ENCODE data around the gene NELL2. TPM values are rescaled to one million over a fixed set of nuclear protein-coding genes. Genes with fewer than 3 reads are reported as not detected.
A peak's percentile ranks its signal among the peaks of the same experiment; 100 is the strongest.

The NELL2 gene
- total and polyA plus RNA-seq, 8 donors: 0.27 to 0.79 (median 0.71) TPM

DNA sequence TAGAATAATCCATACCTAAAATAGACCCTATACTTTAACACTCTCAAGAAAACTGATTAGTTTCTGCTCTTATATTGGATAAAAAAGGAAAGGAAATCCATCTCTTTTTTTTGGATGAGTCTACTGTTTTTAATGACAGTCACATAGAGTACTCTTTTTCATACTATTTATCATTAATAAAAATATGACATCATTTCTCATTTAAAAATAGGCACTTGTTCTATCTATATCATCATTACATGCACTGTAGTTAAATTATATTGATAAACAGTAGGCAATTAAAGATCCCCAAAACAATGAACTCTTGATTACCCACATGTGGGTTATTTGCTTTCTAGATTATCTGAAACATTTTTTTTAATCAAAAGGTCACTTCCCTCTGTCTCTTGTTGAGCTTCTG is 338.8 kb downstream of the NELL2 start:
- DNase-seq (no peak), ATAC-seq (no peak), FAIRE-seq (no peak)
- Histone ChIP-seq H3K4me3 (no peak overlapping the region), H3K27me3 (no peaks in the 10 kb centered on the region), H3K9me3 (no peaks in the 10 kb centered on the region), H3K4me1 (no peaks in the 10 kb centered on the region), H3K27ac (no peak overlapping the region), H3K36me3 (no peaks in the 10 kb centered on the region)
- intact Hi-C loops (cut with DNase I): no loop called here
- TF ChIP-seq CTCF (IDR thresholded peaks at IDR 0.05): no peak

GRCh38 chr12:44532940-44533339 is 343.2 kb downstream of the NELL2 start:
- H3K9me3 ChIP-seq: no peaks in the 10 kb centered on the region
- intact Hi-C loops (cut with DNase I): no loop called here
- 47 to 68% methylated on average over 1 of the region's 1 CpG for WGBS, 2 donors
- H3K4me3 ChIP-seq: no peak overlapping the region
- FAIRE-seq: no peak
- no peaks in the 10 kb centered on the region for H3K27me3 ChIP-seq
- no peak for ATAC-seq
- no peak overlapping the region for H3K27ac ChIP-seq
- DNase-seq: no peak
- no peak for TF ChIP-seq CTCF (IDR thresholded peaks at IDR 0.05)
- no peaks in the 10 kb centered on the region for H3K4me1 ChIP-seq
- no peaks in the 10 kb centered on the region for H3K36me3 ChIP-seq

- Histone ChIP-seq H3K4me1 (no peaks in the 10 kb centered on the region), H3K4me3 (no peak overlapping the region), H3K36me3 (no peaks in the 10 kb centered on the region), H3K27me3 (no peaks in the 10 kb centered on the region), H3K9me3 (no peaks in the 10 kb centered on the region), H3K27ac (no peak overlapping the region)
- WGBS, 2 donors: 30 to 48% methylated on average over 2 of the region's 2 CpGs
- DNase-seq (no peak), FAIRE-seq (no peak), ATAC-seq (no peak)
- intact Hi-C loops (cut with DNase I): no loop called here
- TF ChIP-seq CTCF (IDR thresholded peaks at IDR 0.05): no peak
Observed at GRCh38 chr12:44531320-44531971, 344.7 kb downstream of the NELL2 start.

DNA sequence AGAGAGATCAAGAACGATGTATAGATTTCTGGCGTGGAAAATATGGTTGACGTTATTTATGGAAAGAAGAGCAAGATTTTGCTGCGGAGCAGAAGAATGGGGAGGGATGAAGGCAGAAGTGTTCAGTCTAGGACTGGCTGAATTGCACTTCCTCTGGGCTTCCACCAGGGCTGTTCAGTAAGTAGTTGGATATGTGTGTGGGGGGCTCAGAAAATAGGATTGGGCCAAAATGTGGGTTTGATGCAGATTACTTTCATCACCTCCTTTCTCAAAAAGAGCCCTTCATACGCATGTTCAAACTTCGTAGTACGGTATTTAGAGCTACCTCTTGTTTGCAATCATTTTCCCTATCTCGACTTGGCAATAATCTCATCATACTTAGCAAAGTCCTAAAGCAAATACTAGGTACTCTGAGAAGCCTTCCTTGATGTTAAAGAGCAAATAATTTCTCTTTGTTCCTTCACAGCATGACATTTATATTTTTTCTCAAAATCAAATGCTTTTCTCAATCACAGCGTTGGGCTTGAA is 349.4 kb downstream of the NELL2 start:
- Histone ChIP-seq H3K4me3 (no peak overlapping the region), H3K4me1 (no peaks in the 10 kb centered on the region), H3K9me3 (no peaks in the 10 kb centered on the region), H3K27ac (no peak overlapping the region), H3K36me3 (no peaks in the 10 kb centered on the region), H3K27me3 (no peaks in the 10 kb centered on the region)
- ATAC-seq (no peak), FAIRE-seq (no peak), DNase-seq (no peak)
- no peak for TF ChIP-seq CTCF (IDR thresholded peaks at IDR 0.05)
- 71 to 72% methylated on average over 9 of the region's 9 CpGs for WGBS, 2 donors
- intact Hi-C loops (cut with DNase I): no loop called here

- intact Hi-C loops (cut with DNase I): no loop called here
- Histone ChIP-seq H3K36me3 (no peaks in the 10 kb centered on the region), H3K4me1 (no peaks in the 10 kb centered on the region), H3K9me3 (no peaks in the 10 kb centered on the region), H3K4me3 (no peak overlapping the region), H3K27ac (no peak overlapping the region), H3K27me3 (no peaks in the 10 kb centered on the region)
- FAIRE-seq (no peak), DNase-seq (no peak), ATAC-seq (peak in 1 of 4 donors; percentile 39)
- WGBS, 2 donors: 45 to 48% methylated on average over 4 of the region's 4 CpGs
- no peak for TF ChIP-seq CTCF (IDR thresholded peaks at IDR 0.05)
Observed at GRCh38 chr12:44525806-44526654, 350.1 kb downstream of the NELL2 start.
